T-cell (primary cell): ENCODE data around the gene BHMT2. TPM values are rescaled to one million over a fixed set of nuclear protein-coding genes. Genes with fewer than 3 reads are reported as not detected.
A peak's percentile ranks its signal among the peaks of the same experiment; 100 is the strongest.

Experiments used
- ATAC-seq, 4 experiments: fragments of 200-7000 bp in 3 of 4; fragments of 150-1000 bp in 1 of 4; cut with Tn5 transposase; replicated peaks in 1 of 4; 1 replicate in 3 of 4; 2 replicates in 1 of 4; pipeline ENCODE4 v1.10.0; 2021; ENCODE audit warnings: moderate library complexity in 3 of 4, mild to moderate bottlenecking in 2 of 4, moderate number of reproducible peaks in 1 of 4
- CTCF ChIA-PET, 2 donors: fragments of 300-600 bp; sonication (Branson Sonifier 250); formaldehyde crosslinking; loops; one replicate each; lab custom pipeline; 2022; ENCODE audit warnings: antibody characterized with exemption in 2 of 2; lab: Charles Lee
- POLR2A ChIA-PET, 2 donors: fragments of 300-600 bp; sonication (Branson Sonifier 250); formaldehyde crosslinking; loops; one replicate each; lab custom pipeline; 2022; ENCODE audit warnings: antibody characterized with exemption in 2 of 2; lab: Charles Lee
- DNase-seq, 35 experiments: peaks; one replicate each; pipeline versions ENCODE4 v3.0.0 to v3.0.0-alpha.2; 2013 to 2023
- H3K27ac ChIP-seq: one replicate; pipeline ENCODE4 v1.5.1; 2013; ENCODE audit warnings: low read length
- H3K27me3 ChIP-seq, 2 experiments: replicated peaks in 1 of 2; 1 replicate in 1 of 2; 2 replicates in 1 of 2; pipeline versions ENCODE4 v1.6.1 to v1.7.0; 2013; ENCODE audit warnings: low read length in 1 of 2, mixed read lengths in 1 of 2; ENCODE audit not compliant: control insufficient read depth in 2 of 2, insufficient read depth in 2 of 2; ENCODE audit errors: extremely low read depth in 1 of 2
- H3K36me3 ChIP-seq, 2 donors: 1 replicate in 1 of 2; 2 replicates in 1 of 2; pipeline versions ENCODE4 v1.6.1 to v1.7.0; 2013; ENCODE audit warnings: low read length in 1 of 2; ENCODE audit not compliant: control insufficient read depth in 2 of 2, insufficient read depth in 1 of 2; ENCODE audit errors: extremely low read depth in 1 of 2
- H3K4me1 ChIP-seq, 2 experiments: 1 replicate in 1 of 2; 2 replicates in 1 of 2; pipeline versions ENCODE4 v1.6.1 to v1.7.0; 2013; ENCODE audit warnings: low read length in 2 of 2, mixed read lengths in 1 of 2; ENCODE audit not compliant: insufficient read depth in 2 of 2, control insufficient read depth in 1 of 2; ENCODE audit errors: extremely low read depth in 1 of 2
- H3K4me3 ChIP-seq, 2 donors: 1 replicate in 1 of 2; 2 replicates in 1 of 2; pipeline versions ENCODE4 v1.5.1 to v1.7.0; 2013; ENCODE audit warnings: mild to moderate bottlenecking in 2 of 2, low read length in 1 of 2, moderate library complexity in 1 of 2; ENCODE audit not compliant: control insufficient read depth in 1 of 2; ENCODE audit errors: extremely low read depth in 1 of 2
- H3K9me3 ChIP-seq: 2 replicates; pipeline ENCODE4 v1.7.0; 2013
- H3K27ac Mint-ChIP-seq, 2 donors: one replicate each; pipeline ENCODE4 v1.8.0; 2020 to 2021; ENCODE audit warnings: mild to moderate bottlenecking in 2 of 2, mixed read lengths in 2 of 2
- H3K27me3 Mint-ChIP-seq, 2 donors: one replicate each; pipeline ENCODE4 v1.8.0; 2021 to 2022; ENCODE audit warnings: mixed read lengths in 2 of 2
- H3K36me3 Mint-ChIP-seq: one replicate; pipeline ENCODE4 v1.8.0; 2021; ENCODE audit warnings: mixed read lengths
- H3K4me1 Mint-ChIP-seq, 3 donors: one replicate each; pipeline ENCODE4 v1.8.0; 2020 to 2022; ENCODE audit warnings: mixed read lengths in 3 of 3, mild to moderate bottlenecking in 1 of 3
- H3K4me3 Mint-ChIP-seq, 3 donors: one replicate each; pipeline ENCODE4 v1.8.0; 2020 to 2022; ENCODE audit warnings: mild to moderate bottlenecking in 3 of 3, mixed read lengths in 3 of 3, moderate library complexity in 3 of 3
- H3K9me3 Mint-ChIP-seq, 3 donors: one replicate each; pipeline ENCODE4 v1.8.0; 2020 to 2022; ENCODE audit warnings: mixed read lengths in 3 of 3
- WGBS: methylation state at CpG from one replicate; pipeline ENCODE4 v1.1.5; 2013; ENCODE audit warnings: missing lambda C conversion rate; ENCODE audit not compliant: insufficient coverage; 5-methylcytosine and 5-hydroxymethylcytosine counted together
- total RNA-seq, 35 experiments: library from RNA in 6 of 35; stranded (reverse) in 6 of 35; fragments of 120-200 nt in 1 of 35; gene quantifications; one replicate each; pipeline versions ENCODE4 v1.2.1 to v1.2.4 and lab custom pipeline; 2013 to 2026

BHMT2 gene
- total RNA-seq = under 1 TPM in 2 of 5 donors, not detected in 3; 0.19 to 0.38 TPM
- not detected for total RNA-seq (2013)
- 0 to 0.15 (median 0) reads per million in 29 experiments for total RNA-seq (lab: John Stamatoyannopoulos, UW)

- H3K27ac ChIP-seq = no peak within 1 kb of the TSS
- Mint-ChIP-seq H3K9me3 (no peaks in the 10 kb centered on the region), H3K27ac (no peak within 1 kb of the TSS), H3K4me3 (no peak within 1 kb of the TSS), H3K27me3 (peaks cover 43 to 46% of the 10 kb centered on the region in 2 donors), H3K4me1 (peaks cover 0 to 2% (median 2%) of the 10 kb centered on the region in 3 donors), H3K36me3 (no peaks in the 10 kb centered on the region)
- 36% methylated on average over 75 of the region's 79 CpGs for WGBS
- no peak for ATAC-seq
- no peaks in the 10 kb centered on the region for H3K9me3 ChIP-seq
- peaks cover 3 to 15% of the 10 kb centered on the region in 2 experiments for H3K27me3 ChIP-seq
- H3K4me1 ChIP-seq = no peaks in the 10 kb centered on the region
- CTCF ChIA-PET = interaction anchor here in 1 of 2 donors (0.6 kb wide), 1 partner anchor 539 kb away, joined by 7 read pairs; no protein-coding TSS in a partner anchor
- POLR2A ChIA-PET = no interaction called here
- H3K36me3 ChIP-seq = no peaks in the 10 kb centered on the region
- no peak for DNase-seq
- no peak within 1 kb of the TSS for H3K4me3 ChIP-seq
Measured at GRCh38 chr5:79069488-79070349, at the start of gene BHMT2, which contains the start of gene DMGDH. Gene BHMT2, plus strand, starts transcription at chr5:79069767. Its CDS starts 16 bp downstream, at chr5:79069783. Gene DMGDH, minus strand, starts transcription at chr5:79069674. Its CDS starts 54 bp downstream, at chr5:79069620.

GRCh38 chr5:79020861-79021561, 48.6 kb upstream of the BHMT2 start:
- Histone ChIP-seq H3K9me3 (no peaks in the 10 kb centered on the region), H3K27ac (no peak overlapping the region), H3K4me3 (no peak overlapping the region), H3K36me3 (no peaks in the 10 kb centered on the region), H3K27me3 (peaks cover 0 to 9% of the 10 kb centered on the region in 2 experiments), H3K4me1 (peaks cover 0 to 4% of the 10 kb centered on the region in 2 experiments)
- DNase-seq = peak in 19 of 35 experiments; percentile 2 to 54 (median 16)
- POLR2A ChIA-PET = interaction anchor here in 1 of 2 donors (0.6 kb wide), 1 partner anchor 615 kb away, joined by 3 read pairs; no protein-coding TSS in a partner anchor
- Mint-ChIP-seq H3K4me3 (no peak overlapping the region), H3K27me3 (peaks cover 48 to 55% of the 10 kb centered on the region in 2 donors), H3K36me3 (no peaks in the 10 kb centered on the region), H3K9me3 (no peaks in the 10 kb centered on the region), H3K27ac (no peak overlapping the region), H3K4me1 (peaks cover 11 to 16% (median 15%) of the 10 kb centered on the region in 3 donors)
- WGBS = 0% methylated on average over 1 of the region's 14 CpGs
- CTCF ChIA-PET = interaction anchor here (0.5 to 6.3 kb wide), 6 partner anchors 12 to 613 kb away, joined by 3 to 79 read pairs (median 4); no protein-coding TSS in a partner anchor
- ATAC-seq = peak in 3 of 4 experiments; percentile 34 to 50 (median 39)

- Mint-ChIP-seq H3K27ac (no peak overlapping the region), H3K36me3 (no peaks in the 10 kb centered on the region), H3K9me3 (no peaks in the 10 kb centered on the region), H3K4me3 (no peak overlapping the region), H3K4me1 (peaks cover 11 to 16% (median 15%) of the 10 kb centered on the region in 3 donors), H3K27me3 (peaks cover 48 to 55% of the 10 kb centered on the region in 2 donors)
- ChIA-PET CTCF (interaction anchor here (0.7 to 6.3 kb wide), 4 partner anchors 11 to 112 kb away, joined by 3 to 79 read pairs (median 4); no protein-coding TSS in a partner anchor), POLR2A (no interaction called here)
- Histone ChIP-seq H3K36me3 (no peaks in the 10 kb centered on the region), H3K9me3 (no peaks in the 10 kb centered on the region), H3K27me3 (peaks cover 0 to 9% of the 10 kb centered on the region in 2 experiments), H3K4me3 (no peak overlapping the region), H3K27ac (no peak overlapping the region), H3K4me1 (peaks cover 0 to 4% of the 10 kb centered on the region in 2 experiments)
- ATAC-seq (no peak), DNase-seq (no peak)
- WGBS = no CpG with 5 or more reads among the region's 4 CpGs
Measured at GRCh38 chr5:79021753-79022152, 47.8 kb upstream of the BHMT2 start.

- CTCF ChIA-PET = interaction anchor here (0.6 to 6.3 kb wide), 8 partner anchors 10 to 442 kb away, joined by 3 to 79 read pairs (median 5); no protein-coding TSS in a partner anchor
- ATAC-seq (no peak), DNase-seq (no peak)
- Histone ChIP-seq H3K27me3 (peaks cover 0 to 9% of the 10 kb centered on the region in 2 experiments), H3K4me3 (no peak overlapping the region), H3K4me1 (peaks cover 0 to 4% of the 10 kb centered on the region in 2 experiments), H3K36me3 (no peaks in the 10 kb centered on the region), H3K27ac (no peak overlapping the region), H3K9me3 (no peaks in the 10 kb centered on the region)
- H3K9me3 Mint-ChIP-seq = no peaks in the 10 kb centered on the region
- POLR2A ChIA-PET = interaction anchor here in 1 of 2 donors (0.6 kb wide), 1 partner anchor 1227 kb away, joined by 3 read pairs; no protein-coding TSS in a partner anchor
- H3K36me3 Mint-ChIP-seq = no peaks in the 10 kb centered on the region
- WGBS = 50% methylated on average over 1 of the region's 2 CpGs
- peaks cover 48 to 58% of the 10 kb centered on the region in 2 donors for H3K27me3 Mint-ChIP-seq
- H3K4me1 Mint-ChIP-seq = peaks cover 11 to 16% (median 15%) of the 10 kb centered on the region in 3 donors
- H3K4me3 Mint-ChIP-seq = no peak overlapping the region
- H3K27ac Mint-ChIP-seq = no peak overlapping the region
Measured at GRCh38 chr5:79022771-79023170, 46.8 kb upstream of the BHMT2 start.

GRCh38 chr5:79023348-79023747, 46.2 kb upstream of the BHMT2 start:
- Histone ChIP-seq H3K27ac (no peak overlapping the region), H3K9me3 (no peaks in the 10 kb centered on the region), H3K27me3 (peaks cover 0 to 9% of the 10 kb centered on the region in 2 experiments), H3K4me3 (no peak overlapping the region), H3K36me3 (no peaks in the 10 kb centered on the region), H3K4me1 (peaks cover 0 to 4% of the 10 kb centered on the region in 2 experiments)
- ChIA-PET CTCF (interaction anchor here (0.8 to 6.3 kb wide), 6 partner anchors 10 to 442 kb away, joined by 3 to 79 read pairs (median 6); no protein-coding TSS in a partner anchor), POLR2A (no interaction called here)
- H3K36me3 Mint-ChIP-seq = no peaks in the 10 kb centered on the region
- ATAC-seq = no peak
- WGBS = no CpG with 5 or more reads among the region's 1 CpG
- no peak for DNase-seq
- H3K27me3 Mint-ChIP-seq = peaks cover 48 to 58% of the 10 kb centered on the region in 2 donors
- H3K9me3 Mint-ChIP-seq = no peaks in the 10 kb centered on the region
- H3K4me3 Mint-ChIP-seq = no peak overlapping the region
- no peak overlapping the region for H3K27ac Mint-ChIP-seq
- H3K4me1 Mint-ChIP-seq = peaks cover 11 to 16% (median 15%) of the 10 kb centered on the region in 3 donors
